ENCODE results near the gene NFIC. TPM values are rescaled to one million over a fixed set of nuclear protein-coding genes. Genes with fewer than 3 reads are reported as not detected.

The NFIC gene
- total and polyA plus RNA-seq, 5 experiments from 2014 or later = 5.8 to 34.8 (median 15.8) TPM

- Mint-ChIP-seq H3K27ac (peak overlapping the region; percentile 25 to 91 (median 76)), H3K27me3 (no peaks in the 10 kb centered on the region), H3K9me3 (peaks cover 0 to 2% (median 0%) of the 10 kb centered on the region in 9 donors), H3K4me3 (peak overlapping the region in 9 of 10 donors; percentile 66 to 91 (median 83)), H3K36me3 (no peaks in the 10 kb centered on the region), H3K4me1 (peaks cover 29 to 57% (median 46%) of the 10 kb centered on the region in 4 donors)
- POLR2A ChIA-PET = interaction anchor here (0.7 to 1.3 kb wide), 3 partner anchors 23 to 242 kb away, joined by 3 to 8 read pairs (median 3); no protein-coding TSS in a partner anchor
- no peak for DNase-seq
- no peak for ATAC-seq
These were observed 4.0 kb upstream of the NFIC start for GRCh38 chr19:3362217-3362906.

- peak overlapping the region in 4 of 10 donors; percentile 6 to 85 (median 32) for H3K27ac Mint-ChIP-seq
- no peak for DNase-seq
- no peak for ATAC-seq
- H3K4me1 Mint-ChIP-seq = peaks cover 30 to 59% (median 47%) of the 10 kb centered on the region in 4 donors
- peaks cover 0 to 1% (median 0%) of the 10 kb centered on the region in 3 donors for H3K36me3 Mint-ChIP-seq
- H3K4me3 Mint-ChIP-seq = peak overlapping the region in 3 of 10 donors; percentile 48 to 66 (median 60)
- peaks cover 0 to 2% (median 0%) of the 10 kb centered on the region in 9 donors for H3K9me3 Mint-ChIP-seq
- H3K27me3 Mint-ChIP-seq = no peaks in the 10 kb centered on the region
- POLR2A ChIA-PET = interaction anchor here (0.6 to 2.0 kb wide), 7 partner anchors 10 to 1045 kb away, joined by 3 to 6 read pairs (median 4); no protein-coding TSS in a partner anchor
These were observed 2.4 kb upstream of the NFIC start for GRCh38 chr19:3363841-3364500.

- ATAC-seq (no peak), DNase-seq (no peak)
- peaks cover 0 to 1% (median 0%) of the 10 kb centered on the region in 3 donors for H3K36me3 Mint-ChIP-seq
- peaks cover 0 to 2% (median 0%) of the 10 kb centered on the region in 9 donors for H3K9me3 Mint-ChIP-seq
- POLR2A ChIA-PET = interaction anchor here (0.6 to 2.0 kb wide), 7 partner anchors 10 to 1045 kb away, joined by 3 to 6 read pairs (median 4); no protein-coding TSS in a partner anchor
- peak overlapping the region in 3 of 10 donors; percentile 48 to 66 (median 60) for H3K4me3 Mint-ChIP-seq
- H3K4me1 Mint-ChIP-seq = peaks cover 32 to 62% (median 50%) of the 10 kb centered on the region in 4 donors
- peak overlapping the region in 1 of 10 donors; percentile 85 for H3K27ac Mint-ChIP-seq
- no peaks in the 10 kb centered on the region for H3K27me3 Mint-ChIP-seq
These were observed 1.9 kb upstream of the NFIC start for GRCh38 chr19:3364501-3364858.

- no peak for DNase-seq
- POLR2A ChIA-PET = interaction anchor here (1.3 to 2.0 kb wide), 3 partner anchors 9 to 67 kb away, joined by 4 to 5 read pairs (median 4); no protein-coding TSS in a partner anchor
- Mint-ChIP-seq H3K4me1 (peaks cover 36 to 68% (median 57%) of the 10 kb centered on the region in 4 donors), H3K36me3 (peaks cover 0 to 1% (median 0%) of the 10 kb centered on the region in 3 donors), H3K27me3 (no peaks in the 10 kb centered on the region), H3K27ac (peak overlapping the region in 8 of 10 donors; percentile 5 to 86 (median 44)), H3K4me3 (peak overlapping the region; percentile 62 to 86 (median 76)), H3K9me3 (peaks cover 0 to 2% (median 0%) of the 10 kb centered on the region in 9 donors)
- no peak for ATAC-seq
These were observed 1.1 kb upstream of the NFIC start for GRCh38 chr19:3365093-3365835.

- Mint-ChIP-seq H3K4me3 (peak overlapping the region in 8 of 10 donors; percentile 15 to 80 (median 66)), H3K27me3 (no peaks in the 10 kb centered on the region), H3K4me1 (peaks cover 39 to 73% (median 61%) of the 10 kb centered on the region in 4 donors), H3K9me3 (no peaks in the 10 kb centered on the region), H3K27ac (no peak overlapping the region), H3K36me3 (peaks cover 0 to 2% (median 1%) of the 10 kb centered on the region in 3 donors)
- no peak for DNase-seq
- ATAC-seq = peak; percentile 26 to 27
- POLR2A ChIA-PET = no interaction called here
These were observed 607 bp downstream of the NFIC start for GRCh38 chr19:3366753-3367627.

GRCh38 chr19:3367628-3368440 lies 1.5 kb downstream of the NFIC start:
- DNase-seq (no peak), ATAC-seq (no peak)
- Mint-ChIP-seq H3K36me3 (peaks cover 0 to 2% (median 1%) of the 10 kb centered on the region in 3 donors), H3K4me1 (peaks cover 31 to 67% (median 56%) of the 10 kb centered on the region in 4 donors), H3K27ac (peak overlapping the region in 8 of 10 donors; percentile 35 to 77 (median 50)), H3K4me3 (peak overlapping the region; percentile 39 to 82 (median 69)), H3K27me3 (no peaks in the 10 kb centered on the region), H3K9me3 (no peaks in the 10 kb centered on the region)
- POLR2A ChIA-PET = no interaction called here

GRCh38 chr19:3368441-3368795 lies 2.0 kb downstream of the NFIC start:
- H3K4me3 Mint-ChIP-seq = peak overlapping the region in 9 of 10 donors; percentile 23 to 75 (median 62)
- ATAC-seq (no peak), DNase-seq (no peak)
- H3K27ac Mint-ChIP-seq = peak overlapping the region in 3 of 10 donors; percentile 41 to 82 (median 46)
- POLR2A ChIA-PET = no interaction called here
- no peaks in the 10 kb centered on the region for H3K9me3 Mint-ChIP-seq
- H3K27me3 Mint-ChIP-seq = no peaks in the 10 kb centered on the region
- H3K36me3 Mint-ChIP-seq = peaks cover 0 to 2% (median 1%) of the 10 kb centered on the region in 3 donors
- peaks cover 30 to 64% (median 53%) of the 10 kb centered on the region in 4 donors for H3K4me1 Mint-ChIP-seq

GRCh38 chr19:3368848-3369336 lies 2.5 kb downstream of the NFIC start:
- H3K9me3 Mint-ChIP-seq = no peaks in the 10 kb centered on the region
- peak overlapping the region in 9 of 10 donors; percentile 23 to 75 (median 49) for H3K4me3 Mint-ChIP-seq
- H3K36me3 Mint-ChIP-seq = peaks cover 0 to 2% (median 1%) of the 10 kb centered on the region in 3 donors
- no peaks in the 10 kb centered on the region for H3K27me3 Mint-ChIP-seq
- ATAC-seq (no peak), DNase-seq (no peak)
- POLR2A ChIA-PET = no interaction called here
- H3K27ac Mint-ChIP-seq = peak overlapping the region in 9 of 10 donors; percentile 0 to 94 (median 58)
- H3K4me1 Mint-ChIP-seq = peaks cover 31 to 63% (median 54%) of the 10 kb centered on the region in 4 donors

GRCh38 chr19:3369337-3370213 lies 3.2 kb downstream of the NFIC start:
- peak overlapping the region; percentile 19 to 94 (median 70) for H3K27ac Mint-ChIP-seq
- DNase-seq (no peak), ATAC-seq (no peak)
- peak overlapping the region in 8 of 10 donors; percentile 23 to 75 (median 54) for H3K4me3 Mint-ChIP-seq
- POLR2A ChIA-PET = no interaction called here
- H3K4me1 Mint-ChIP-seq = peaks cover 34 to 59% (median 53%) of the 10 kb centered on the region in 4 donors
- no peaks in the 10 kb centered on the region for H3K27me3 Mint-ChIP-seq
- H3K9me3 Mint-ChIP-seq = no peaks in the 10 kb centered on the region
- peaks cover 0 to 2% (median 1%) of the 10 kb centered on the region in 3 donors for H3K36me3 Mint-ChIP-seq

- Mint-ChIP-seq H3K27ac (peak overlapping the region in 7 of 10 donors; percentile 10 to 93 (median 52)), H3K4me1 (peaks cover 29 to 53% (median 47%) of the 10 kb centered on the region in 4 donors), H3K4me3 (peak overlapping the region in 5 of 10 donors; percentile 28 to 50 (median 36)), H3K36me3 (peaks cover 0 to 2% (median 1%) of the 10 kb centered on the region in 3 donors), H3K9me3 (no peaks in the 10 kb centered on the region), H3K27me3 (no peaks in the 10 kb centered on the region)
- POLR2A ChIA-PET = interaction anchor here (0.6 kb wide), 1 partner anchor 128 kb away, joined by 3 read pairs; no protein-coding TSS in a partner anchor
- ATAC-seq (no peak), DNase-seq (no peak)
These were observed 3.9 kb downstream of the NFIC start for GRCh38 chr19:3370214-3370720.

Data from naive thymus-derived CD8-positive, alpha-beta T cell (primary cell).